GM12873 (cell line): ENCODE measurements around the gene NLRP13.

Source experiments
- CTCF ChIP-seq: IDR thresholded peaks from 2 replicates; pipeline ENCODE4 v1.5.1; 2012; ENCODE audit warnings: low read depth, mild to moderate bottlenecking, moderate library complexity, low read length, control low read depth; ENCODE audit not compliant: insufficient read depth; ENCODE audit errors: missing control alignments

The NLRP13 gene

GRCh38 chr19:55947532-55947931 lies 15.4 kb upstream of the NLRP13 start, which contains the start of gene NLRP8:
NLRP8 (plus strand) TSS chr19:55947832.
- no peak for TF ChIP-seq CTCF

GRCh38 chr19:55940306-55940705 lies 8.2 kb upstream of the NLRP13 start:
- no peak for TF ChIP-seq CTCF

- no peak for TF ChIP-seq CTCF
Observed at GRCh38 chr19:55939206-55939605, 7.1 kb upstream of the NLRP13 start.

GRCh38 chr19:55935206-55935605 lies 3.1 kb upstream of the NLRP13 start:
- no peak for TF ChIP-seq CTCF

- TF ChIP-seq CTCF, result no peak
Observed at GRCh38 chr19:55930996-55931515, 1.1 kb downstream of the NLRP13 start.

GRCh38 chr19:55927991-55928390 lies 4.1 kb downstream of the NLRP13 start:
- TF ChIP-seq CTCF, result no peak

GRCh38 chr19:55923556-55923955 lies 8.6 kb downstream of the NLRP13 start:
- TF ChIP-seq CTCF, result no peak
